Hepatocyte (in vitro differentiated cells): ENCODE data around the gene DPM1. TPM values are rescaled to one million over a fixed set of nuclear protein-coding genes. Genes with fewer than 3 reads are reported as not detected.

Experiments used
- DNase-seq: peaks from one replicate; pipeline ENCODE4 v3.0.0-alpha.2; 2016; ENCODE audit warnings: low spot score
- H2AFZ ChIP-seq: fragments of 200-600 bp; sonication (generic); 2 replicates; pipeline ENCODE4 v1.6.0; 2016; ENCODE audit warnings: antibody characterized with exemption, mild to moderate bottlenecking
- H3K27ac ChIP-seq: fragments of 200-600 bp; sonication (generic); 2 replicates; pipeline ENCODE4 v1.5.1; 2016; ENCODE audit warnings: mild to moderate bottlenecking
- H3K27me3 ChIP-seq: fragments of 200-600 bp; sonication (generic); 2 replicates; pipeline ENCODE4 v1.6.1; 2016
- H3K36me3 ChIP-seq: fragments of 200-600 bp; sonication (generic); replicated peaks from 2 replicates; pipeline ENCODE4 v1.5.1; 2016; ENCODE audit warnings: low read depth; ENCODE audit not compliant: insufficient read depth
- H3K4me1 ChIP-seq: fragments of 200-600 bp; sonication (generic); 2 replicates; pipeline ENCODE4 v1.5.1; 2016; ENCODE audit warnings: mild to moderate bottlenecking, moderate library complexity; ENCODE audit not compliant: insufficient read depth
- H3K4me2 ChIP-seq: fragments of 200-600 bp; sonication (generic); 2 replicates; pipeline ENCODE4 v1.6.0; 2016
- H3K4me3 ChIP-seq: fragments of 200-600 bp; sonication (generic); 2 replicates; pipeline ENCODE4 v1.5.1; 2016; ENCODE audit warnings: mild to moderate bottlenecking
- H3K79me2 ChIP-seq: fragments of 200-600 bp; sonication (generic); 2 replicates; pipeline ENCODE4 v1.6.0; 2017; ENCODE audit warnings: mild to moderate bottlenecking
- H3K9me2 ChIP-seq: fragments of 200-600 bp; sonication (generic); replicated peaks from 2 replicates; pipeline ENCODE4 v1.6.0; 2017; ENCODE audit warnings: mild to moderate bottlenecking; ENCODE audit not compliant: insufficient read depth
- H3K9me3 ChIP-seq: fragments of 200-600 bp; sonication (generic); 2 replicates; pipeline ENCODE4 v1.5.1; 2016; ENCODE audit warnings: low read depth, mild to moderate bottlenecking
- H4K20me1 ChIP-seq: fragments of 200-600 bp; sonication (generic); 2 replicates; pipeline ENCODE4 v1.6.0; 2016; ENCODE audit warnings: mild to moderate bottlenecking; ENCODE audit not compliant: insufficient read depth, poor library complexity, severe bottlenecking
- CTCF ChIP-seq: fragments of 200-600 bp; sonication (generic); IDR thresholded peaks from 2 replicates; pipeline ENCODE4 v1.5.1; 2016; ENCODE audit warnings: antibody characterized with exemption, mild to moderate bottlenecking; ENCODE audit not compliant: poor library complexity
- EZH2 ChIP-seq: fragments of 200-600 bp; sonication (generic); IDR thresholded peaks from 2 replicates; pipeline ENCODE4 v1.6.1; 2016; ENCODE audit warnings: antibody characterized with exemption, mild to moderate bottlenecking, borderline replicate concordance
- EZH2phosphoT487 ChIP-seq: fragments of 200-600 bp; sonication (generic); IDR thresholded peaks from one replicate; pipeline ENCODE4 v1.6.1; 2018; ENCODE audit warnings: antibody characterized with exemption, mild to moderate bottlenecking, low read depth, moderate library complexity; ENCODE audit not compliant: unreplicated experiment, severe bottlenecking
- WGBS: methylation state at CpG from one replicate; pipeline ENCODE4 v1.1.6; 2016; ENCODE audit warnings: low lambda C conversion rate; ENCODE audit errors: missing lambda C conversion rate; 5-methylcytosine and 5-hydroxymethylcytosine counted together
- polyA plus RNA-seq: library from polyadenylated mRNA; unstranded; fragments of >200 nt; fragmentation: Nextera tagmentation; extraction: Ambion mirVana; gene quantifications from 2 replicates; pipeline ENCODE4 v1.2.1, GENCODE V29; 2016
- total RNA-seq: library from RNA; depleted of rRNA; stranded (reverse); fragments of >200 nt; gene quantifications from 2 replicates; pipeline ENCODE4 v1.2.3, GENCODE V29; 2014

DPM1 gene
- total and polyA plus RNA-seq, 2 experiments from 2014 or later, result 72.9 to 84.3 TPM

- H3K4me2 ChIP-seq, result no peak overlapping the region
- peaks cover 68% of the 10 kb centered on the region for H3K4me1 ChIP-seq
- H3K79me2 ChIP-seq, result peaks cover 98% of the 10 kb centered on the region
- H3K27me3 ChIP-seq, result no peaks in the 10 kb centered on the region
- H3K9me3 ChIP-seq, result no peaks in the 10 kb centered on the region
- no peaks in the 10 kb centered on the region for H3K36me3 ChIP-seq
- H4K20me1 ChIP-seq, result peaks cover 98% of the 10 kb centered on the region
- H3K27ac ChIP-seq, result no peak overlapping the region
- TF ChIP-seq EZH2phosphoT487, result no peak
- TF ChIP-seq EZH2, result no peak
- no peak for TF ChIP-seq CTCF
- H2AFZ ChIP-seq, result no peak overlapping the region
- no peak for DNase-seq
- H3K4me3 ChIP-seq, result no peak overlapping the region
- 66% methylated on average over 2 of the region's 2 CpGs for WGBS
- H3K9me2 ChIP-seq, result no peaks in the 10 kb centered on the region
Observed at GRCh38 chr20:50913690-50914375, 44.5 kb downstream of the DPM1 start.

- Histone ChIP-seq H3K27me3 (no peaks in the 10 kb centered on the region), H3K27ac (peak overlapping the region; percentile 53), H2AFZ (no peak overlapping the region), H3K9me2 (no peaks in the 10 kb centered on the region), H3K36me3 (no peaks in the 10 kb centered on the region), H3K79me2 (peaks cover 98% of the 10 kb centered on the region), H3K4me2 (peak overlapping the region; percentile 38), H4K20me1 (peaks cover 97% of the 10 kb centered on the region), H3K4me1 (peaks cover 54% of the 10 kb centered on the region), H3K9me3 (no peaks in the 10 kb centered on the region), H3K4me3 (no peak overlapping the region)
- WGBS, result 73% methylated on average over 1 of the region's 1 CpG
- no peak for TF ChIP-seq EZH2phosphoT487
- TF ChIP-seq CTCF, result no peak
- no peak for TF ChIP-seq EZH2
- DNase-seq, result no peak
Observed at GRCh38 chr20:50911716-50912115, 46.6 kb downstream of the DPM1 start.

- Histone ChIP-seq H2AFZ (no peak overlapping the region), H3K79me2 (peaks cover 100% of the 10 kb centered on the region), H3K36me3 (no peaks in the 10 kb centered on the region), H3K27ac (peak overlapping the region; percentile 53), H3K4me1 (peaks cover 49% of the 10 kb centered on the region), H4K20me1 (peaks cover 98% of the 10 kb centered on the region), H3K4me2 (peak overlapping the region; percentile 38), H3K27me3 (no peaks in the 10 kb centered on the region), H3K9me2 (no peaks in the 10 kb centered on the region), H3K4me3 (no peak overlapping the region), H3K9me3 (no peaks in the 10 kb centered on the region)
- TF ChIP-seq EZH2phosphoT487, result no peak
- no peak for TF ChIP-seq CTCF
- TF ChIP-seq EZH2, result no peak
- DNase-seq, result no peak
- 67% methylated on average over 3 of the region's 3 CpGs for WGBS
Observed at GRCh38 chr20:50911030-50911429, 47.3 kb downstream of the DPM1 start.
